ENCODE data around the gene TMEM123.

DNA sequence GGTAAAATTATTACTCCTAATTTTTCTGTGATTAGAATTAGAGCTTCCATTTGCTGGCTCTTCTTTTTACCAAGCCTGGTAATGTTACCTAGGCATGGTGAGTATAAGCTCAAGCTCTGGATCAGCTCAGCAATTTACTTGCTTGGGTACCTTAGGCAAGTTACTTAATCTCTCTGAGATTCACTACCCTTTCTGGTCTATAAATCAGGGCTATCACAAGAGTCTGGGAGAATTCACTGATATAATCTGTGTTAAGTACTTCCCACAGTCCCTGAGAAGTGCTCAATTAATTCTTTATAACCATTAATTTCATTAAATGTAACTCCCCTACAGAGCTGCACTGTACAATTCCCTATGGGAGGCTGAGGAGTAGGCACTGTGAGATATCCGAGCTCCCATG is 44.2 kb downstream of the TMEM123 start:
- no peak for TF ChIP-seq POLR2A (IDR thresholded peaks at IDR 0.05; ENCODE audit: low read length)
- TF ChIP-seq GATA1 (IDR thresholded peaks at IDR 0.05; ENCODE audit: low read depth, low read length) = no peak
